Renal pelvis (tissue), 4 donors: ENCODE results near the gene TMEM63B. TPM values are rescaled to one million over a fixed set of nuclear protein-coding genes. Genes with fewer than 3 reads are reported as not detected.
A peak's percentile ranks its signal among the peaks of the same experiment; 100 is the strongest.
"Not testable (repeated sequence)": the region's sequence is repeated elsewhere in the genome, so short reads cannot be mapped to it uniquely, and the experiment has no call there.

Source experiments
- DNase-seq: peaks from one replicate; pipeline ENCODE4 v3.0.0-alpha.2; 2013
- polyA plus RNA-seq, 3 donors: library from polyadenylated mRNA; unstranded; fragments of 120-200 nt; gene quantifications; one replicate each; pipeline ENCODE4 v1.2.1, GENCODE V29; 2013; ENCODE audit not compliant: insufficient read length in 3 of 3

TMEM63B gene
- polyA plus RNA-seq, 3 donors, result 38.0 to 39.1 (median 38.3) TPM

DNA sequence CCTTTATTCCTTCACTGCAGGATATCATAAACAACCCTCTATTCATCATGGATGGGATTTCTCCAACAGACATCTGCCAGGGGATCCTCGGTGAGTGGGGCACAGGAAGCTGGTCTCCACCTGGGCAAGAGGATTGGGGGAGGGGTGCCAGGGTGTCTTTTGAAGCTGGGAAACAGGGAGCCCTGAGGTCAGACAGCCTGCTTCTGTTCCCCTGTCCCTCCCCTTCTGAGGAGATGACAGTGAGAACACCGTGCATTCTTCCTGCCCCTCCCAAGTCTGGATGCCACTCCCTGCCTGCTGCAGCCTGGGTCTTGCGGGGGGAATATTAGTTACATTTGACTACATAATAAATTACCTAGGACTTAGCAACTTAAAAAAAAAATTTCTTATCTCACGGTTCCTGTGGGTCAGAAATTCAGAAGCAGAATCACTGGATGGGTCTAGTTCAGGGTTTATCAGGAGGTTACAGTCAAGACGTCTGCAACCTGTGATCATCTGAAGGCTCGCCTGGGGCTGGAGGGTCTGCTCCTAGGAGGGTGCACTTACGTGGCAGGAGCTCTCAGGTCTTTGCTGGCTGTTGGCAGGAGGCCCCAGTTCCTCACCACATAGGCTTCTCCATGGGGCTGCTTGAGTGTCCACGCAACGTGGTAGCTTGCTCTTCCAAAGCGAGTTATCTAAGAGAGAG, 42.7 kb downstream of the TMEM63B start:
- no peak for DNase-seq

DNA sequence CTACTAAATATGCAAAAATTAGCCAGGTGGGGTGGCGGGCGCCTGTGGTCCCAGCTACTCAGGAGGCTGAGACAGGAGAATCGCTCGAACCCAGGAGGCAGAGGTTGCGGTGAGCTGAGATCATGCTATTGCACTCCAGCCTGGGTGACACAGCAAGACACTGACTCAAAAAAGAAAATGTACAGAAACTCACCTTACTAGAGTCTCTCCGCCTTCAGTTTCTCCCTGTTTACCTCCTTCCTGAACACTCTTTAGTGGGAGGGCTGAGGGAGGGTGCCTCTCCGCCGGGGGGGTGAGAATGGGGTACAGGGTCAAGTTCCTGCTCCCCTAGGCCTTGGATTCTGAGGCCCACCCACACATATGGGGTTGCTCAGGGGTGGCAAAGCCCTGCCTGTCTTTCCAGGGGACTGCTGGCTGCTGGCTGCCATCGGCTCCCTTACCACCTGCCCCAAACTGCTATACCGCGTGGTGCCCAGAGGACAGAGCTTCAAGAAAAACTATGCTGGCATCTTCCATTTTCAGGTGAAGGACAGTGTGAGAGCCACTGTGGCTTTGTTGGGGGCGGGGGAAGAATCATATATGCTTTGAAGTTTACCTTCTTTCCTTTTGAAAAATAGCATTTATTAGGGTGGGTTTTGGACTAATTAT, 44.7 kb downstream of the TMEM63B start:
- no peak for DNase-seq

DNA sequence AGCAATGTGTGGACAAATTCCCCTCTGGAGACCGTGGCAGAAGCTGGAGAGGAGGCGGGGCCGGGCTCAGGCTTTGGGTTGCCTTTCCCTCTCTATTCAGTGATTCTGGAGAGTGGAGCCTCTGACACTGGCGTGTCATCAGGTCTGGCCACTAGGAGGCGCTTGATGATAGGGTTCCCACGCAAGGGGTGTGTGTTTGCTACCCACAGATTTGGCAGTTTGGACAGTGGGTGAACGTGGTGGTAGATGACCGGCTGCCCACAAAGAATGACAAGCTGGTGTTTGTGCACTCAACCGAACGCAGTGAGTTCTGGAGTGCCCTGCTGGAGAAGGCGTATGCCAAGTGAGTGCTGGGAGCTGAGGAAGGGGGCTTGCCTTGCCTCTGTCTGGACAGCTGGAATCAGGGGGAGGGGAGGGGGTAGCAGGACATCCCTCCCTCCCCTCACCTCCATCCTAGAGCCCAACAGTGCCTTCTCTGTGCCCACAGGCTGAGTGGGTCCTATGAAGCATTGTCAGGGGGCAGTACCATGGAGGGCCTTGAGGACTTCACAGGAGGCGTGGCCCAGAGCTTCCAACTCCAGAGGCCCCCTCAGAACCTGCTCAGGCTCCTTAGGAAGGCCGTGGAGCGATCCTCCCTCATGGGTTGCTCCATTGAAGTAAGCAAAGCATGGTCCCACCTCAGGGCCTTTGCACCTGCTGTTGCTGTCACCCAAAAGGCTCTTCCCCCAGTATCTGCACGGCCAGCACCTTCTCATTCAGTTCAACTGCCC, 45.6 kb downstream of the TMEM63B start:
- peak; percentile 77 for DNase-seq

GRCh38 chr6:44176130-44176761, 48.9 kb downstream of the TMEM63B start:
- DNase-seq, result no peak

GRCh38 chr6:44176762-44177509, 49.6 kb downstream of the TMEM63B start:
- DNase-seq, result no peak

GRCh38 chr6:44177691-44178423, 50.5 kb downstream of the TMEM63B start:
- DNase-seq, result no peak

DNA sequence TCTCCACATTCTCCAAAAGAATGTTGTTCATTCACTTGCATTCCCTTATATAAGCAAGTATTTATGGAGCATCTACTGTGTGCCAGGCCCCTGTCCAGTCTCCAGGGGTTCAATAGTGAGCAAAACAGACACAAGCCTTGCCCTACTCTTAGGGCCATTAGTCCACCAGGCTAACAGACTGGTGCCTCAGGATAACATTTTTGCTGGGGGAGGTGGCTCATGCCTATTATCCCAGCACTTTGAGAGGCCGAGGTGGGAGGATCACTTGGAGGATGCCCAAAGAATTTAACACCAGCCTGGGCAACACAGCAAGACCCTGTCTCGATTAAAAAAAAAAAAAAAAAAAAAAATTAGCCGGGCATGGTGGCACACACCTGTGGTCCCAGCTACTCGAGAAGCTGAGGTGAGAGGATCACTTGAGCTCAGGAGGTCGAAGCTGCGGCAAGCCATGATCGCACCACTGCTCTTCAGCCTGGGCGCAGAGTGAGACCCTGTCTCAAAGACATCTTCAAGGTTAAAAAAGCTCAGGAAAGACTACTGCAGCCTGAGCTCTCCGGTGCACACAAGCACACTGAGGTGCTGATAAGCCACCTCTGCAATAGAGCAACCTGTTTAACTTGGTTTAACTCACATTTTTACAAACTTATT, 51.2 kb downstream of the TMEM63B start:
- no peak for DNase-seq

- DNase-seq, result no peak
Measured at GRCh38 chr6:44179072-44179536, 51.8 kb downstream of the TMEM63B start.

GRCh38 chr6:44179648-44180047, 52.3 kb downstream of the TMEM63B start:
- DNase-seq, result no peak

DNA sequence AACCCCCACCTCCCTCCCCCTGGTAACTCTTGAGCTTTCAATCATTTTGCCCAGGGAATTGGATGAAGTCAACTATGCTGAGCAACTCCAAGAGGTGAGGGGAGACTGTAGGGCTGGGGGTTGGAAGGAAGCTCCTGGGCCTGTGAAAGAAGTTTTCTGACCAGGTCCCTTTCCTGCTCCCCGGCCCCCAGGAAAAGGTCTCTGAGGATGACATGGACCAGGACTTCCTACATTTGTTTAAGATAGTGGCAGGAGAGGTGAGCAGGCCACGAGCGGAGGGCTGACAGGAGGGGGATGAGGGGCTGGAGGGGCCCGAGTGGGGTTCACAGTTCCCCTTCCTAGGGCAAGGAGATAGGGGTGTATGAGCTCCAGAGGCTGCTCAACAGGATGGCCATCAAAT, 53.1 kb downstream of the TMEM63B start:
- no peak for DNase-seq

- DNase-seq, result no peak
Measured at GRCh38 chr6:44180886-44181285, 53.5 kb downstream of the TMEM63B start.

- not testable (repeated sequence) for DNase-seq
Measured at GRCh38 chr6:44181784-44182183, 54.4 kb downstream of the TMEM63B start.

- DNase-seq, result no peak
Measured at GRCh38 chr6:44182911-44183390, 55.6 kb downstream of the TMEM63B start.

GRCh38 chr6:44183783-44184182, 56.4 kb downstream of the TMEM63B start:
- DNase-seq, result no peak

DNA sequence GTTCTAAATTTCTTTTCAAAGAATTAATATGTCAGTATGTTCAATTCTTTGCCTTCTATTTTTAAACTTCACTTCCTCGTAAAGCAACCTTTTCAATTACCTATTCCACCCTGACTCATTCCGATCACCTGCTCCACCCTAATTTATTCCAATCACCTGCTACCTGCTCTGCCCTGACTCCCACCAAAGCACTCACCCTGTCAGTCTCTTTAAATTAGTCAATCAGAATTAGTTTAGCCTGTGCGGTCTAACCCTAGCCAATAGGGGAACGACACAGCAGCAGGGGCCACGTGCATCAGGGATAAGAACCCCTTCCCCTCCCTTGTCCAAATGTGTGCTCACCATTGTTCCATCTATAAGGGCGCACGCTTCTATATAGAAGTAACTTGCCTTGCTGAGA, 58.0 kb downstream of the TMEM63B start:
- not testable (repeated sequence) for DNase-seq

DNA sequence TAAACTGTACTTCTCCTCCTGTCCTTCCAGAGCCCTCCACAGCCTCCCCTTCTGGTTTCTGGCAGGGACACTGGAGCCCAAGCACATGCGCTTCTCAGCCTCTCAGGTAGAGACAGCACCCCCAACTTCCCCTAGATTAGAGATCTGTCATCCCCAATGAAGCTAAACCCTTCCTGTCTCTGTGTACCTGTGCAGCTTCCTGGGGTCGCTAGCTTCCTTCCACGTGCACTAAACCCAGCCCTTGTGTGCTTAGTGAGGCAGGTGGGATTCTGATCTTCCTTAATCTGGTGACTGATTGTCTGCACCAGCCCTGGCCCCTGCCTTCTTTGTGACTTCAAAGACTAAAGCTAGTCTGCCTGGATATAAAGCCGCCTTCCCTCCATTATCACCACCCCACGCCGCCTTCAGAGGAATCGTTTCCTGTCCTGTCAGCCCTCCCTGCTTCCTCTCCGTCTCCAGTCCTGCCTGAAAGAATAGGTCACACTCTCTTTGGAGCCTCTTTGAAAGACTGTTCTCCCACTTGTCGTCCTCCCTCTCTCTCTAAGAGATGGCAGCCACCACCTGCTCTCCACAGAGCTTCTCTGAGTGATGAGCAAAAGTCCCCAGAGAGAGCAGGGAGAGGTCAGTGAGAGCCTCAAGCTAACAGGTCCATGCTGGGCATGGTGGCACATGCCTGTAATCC, 58.7 kb downstream of the TMEM63B start:
- no peak for DNase-seq

DNA sequence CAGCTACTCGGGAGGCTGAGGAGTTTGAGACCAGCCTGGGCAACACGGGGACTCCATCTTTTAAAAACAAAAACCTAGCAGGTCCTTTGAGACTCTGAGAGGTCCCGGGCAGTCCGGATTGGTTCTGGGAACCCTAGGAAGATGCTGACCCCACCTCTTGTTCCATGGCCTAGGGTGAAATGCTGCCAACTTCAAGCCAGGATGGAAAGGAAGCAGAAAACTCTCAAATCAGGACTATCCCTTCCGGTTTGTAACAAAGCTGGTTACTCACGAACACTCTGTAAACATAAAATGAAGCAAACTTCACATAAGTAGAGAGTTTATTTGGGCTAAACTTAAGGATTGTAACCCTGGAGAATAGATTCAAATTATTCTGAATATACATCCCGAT, 59.3 kb downstream of the TMEM63B start:
- no peak for DNase-seq

- no peak for DNase-seq
Measured at GRCh38 chr6:44188819-44189218, 61.5 kb downstream of the TMEM63B start.

DNA sequence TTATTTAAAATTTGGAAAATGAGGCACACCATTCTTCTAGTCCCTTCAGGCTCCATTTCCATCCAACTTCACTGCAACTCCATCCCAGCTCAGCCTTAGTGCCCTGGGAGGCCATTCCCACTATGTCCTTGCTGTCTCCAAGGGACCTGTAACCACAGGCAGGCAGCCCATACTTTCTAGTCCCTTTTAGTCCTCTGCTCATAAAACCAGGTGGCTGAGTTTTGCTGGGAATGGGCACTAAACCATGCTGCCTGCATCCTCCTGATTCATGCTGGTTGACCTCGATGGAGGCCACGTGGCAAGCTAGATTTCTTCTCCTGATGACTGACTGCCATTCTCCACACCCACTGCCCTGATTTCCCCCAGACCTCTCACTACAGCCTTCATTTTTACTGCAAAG, 61.9 kb downstream of the TMEM63B start:
- no peak for DNase-seq

GRCh38 chr6:44190715-44191114, 63.4 kb downstream of the TMEM63B start:
- no peak for DNase-seq
